Small intestine (tissue), 7 donors: ENCODE data around the gene RBM10. TPM values are rescaled to one million over a fixed set of nuclear protein-coding genes. Genes with fewer than 3 reads are reported as not detected.

Experiments used
- DNase-seq, 2 donors: peaks; one replicate each; pipeline versions ENCODE4 v3.0.0 to v3.0.0-alpha.2; 2013
- FAIRE-seq: peaks from 2 replicates; lab custom pipeline; 2012; peaks lifted over from hg19 to GRCh38; lab: Jason Lieb, UNC
- H3K27ac ChIP-seq, 3 donors: one replicate each; pipeline ENCODE4 v1.5.1; 2013; ENCODE audit warnings: low read length in 2 of 3, mild to moderate bottlenecking in 2 of 3, control low read depth in 1 of 3, inconsistent platforms in 1 of 3, low read depth in 1 of 3, moderate library complexity in 1 of 3
- H3K27me3 ChIP-seq, 3 donors: one replicate each; pipeline ENCODE4 v1.6.1; 2013; ENCODE audit warnings: low read length in 3 of 3, inconsistent platforms in 1 of 3; ENCODE audit not compliant: control insufficient read depth in 3 of 3, insufficient read depth in 3 of 3
- H3K36me3 ChIP-seq, 3 donors: one replicate each; pipeline ENCODE4 v1.6.1; 2013; ENCODE audit warnings: low read length in 3 of 3, inconsistent platforms in 1 of 3, low read depth in 1 of 3, mild to moderate bottlenecking in 1 of 3, moderate library complexity in 1 of 3; ENCODE audit not compliant: control insufficient read depth in 3 of 3, insufficient read depth in 2 of 3
- H3K4me1 ChIP-seq, 3 donors: one replicate each; pipeline ENCODE4 v1.6.1; 2013; ENCODE audit warnings: low read length in 2 of 3, inconsistent platforms in 1 of 3, low read depth in 1 of 3, mild to moderate bottlenecking in 1 of 3, moderate library complexity in 1 of 3; ENCODE audit not compliant: control insufficient read depth in 3 of 3, insufficient read depth in 2 of 3
- H3K4me3 ChIP-seq, 3 donors: one replicate each; pipeline ENCODE4 v1.5.1; 2013; ENCODE audit warnings: low read length in 3 of 3, control low read depth in 1 of 3, inconsistent platforms in 1 of 3, low read depth in 1 of 3, mild to moderate bottlenecking in 1 of 3, moderate library complexity in 1 of 3
- H3K9me3 ChIP-seq, 2 donors: one replicate each; pipeline ENCODE4 v1.6.1; 2013; ENCODE audit warnings: low read depth in 1 of 2, low read length in 1 of 2; ENCODE audit not compliant: control insufficient read depth in 2 of 2, insufficient read depth in 1 of 2
- WGBS, 3 donors: extraction: QIAGEN DNeasy Blood & Tissue Kit; methylation state at CpG; one replicate each; pipeline ENCODE4 v1.1.7; 2013; 5-methylcytosine and 5-hydroxymethylcytosine counted together
- polyA plus RNA-seq, 4 donors: library from polyadenylated mRNA; stranded (reverse) in 3 of 4; unstranded in 1 of 4; fragments of 200-250 nt in 3 of 4; fragments of 120-200 nt in 1 of 4; gene quantifications; one replicate each; pipeline versions ENCODE4 v1.2.1 to v1.2.3, GENCODE V29; 2013
- donor health status: healthy with polysubstance abuse.
- donor health status: control.
- donor health status: control.
- donor health status: Bipolar disorder and iron deficiency.
- donor health status: healthy.

Gene RBM10
- polyA plus RNA-seq, 4 donors: 27.8 to 41.2 (median 35.7) TPM

GRCh38 chrX:47232803-47233332 lies 87.8 kb downstream of the RBM10 start, which contains the start of gene USP11:
USP11 (plus strand) TSS chrX:47233009; CDS start chrX:47233044, 35 bp downstream.
- 1 to 24% (median 5%) methylated on average over 26 to 46 of the region's 46 CpGs for WGBS, 3 donors
- peak; percentile 9 to 64 for DNase-seq
- Histone ChIP-seq H3K36me3 (peaks cover 0 to 16% (median 3%) of the 10 kb centered on the region in 3 donors), H3K4me1 (peaks cover 0 to 5% (median 0%) of the 10 kb centered on the region in 3 donors), H3K9me3 (no peaks in the 10 kb centered on the region), H3K27ac (peak within 1 kb of the TSS; percentile 90 to 100 (median 97)), H3K4me3 (peak within 1 kb of the TSS; percentile 55 to 91 (median 57)), H3K27me3 (no peaks in the 10 kb centered on the region)
- FAIRE-seq: no peak

GRCh38 chrX:47233333-47234113 lies 88.5 kb downstream of the RBM10 start:
- H3K4me3 ChIP-seq: peak overlapping the region; percentile 29 to 91 (median 55)
- no peaks in the 10 kb centered on the region for H3K9me3 ChIP-seq
- peaks cover 0 to 5% (median 0%) of the 10 kb centered on the region in 3 donors for H3K4me1 ChIP-seq
- DNase-seq: peak; percentile 92 to 95
- H3K27ac ChIP-seq: peak overlapping the region; percentile 90 to 100 (median 97)
- FAIRE-seq: no peak
- H3K27me3 ChIP-seq: no peaks in the 10 kb centered on the region
- 0 to 23% (median 3%) methylated on average over 32 to 51 of the region's 51 CpGs for WGBS, 3 donors
- H3K36me3 ChIP-seq: peaks cover 0 to 14% (median 2%) of the 10 kb centered on the region in 3 donors

GRCh38 chrX:47234583-47234982 lies 89.6 kb downstream of the RBM10 start:
- no peaks in the 10 kb centered on the region for H3K27me3 ChIP-seq
- no peaks in the 10 kb centered on the region for H3K9me3 ChIP-seq
- FAIRE-seq (no peak), DNase-seq (no peak)
- peaks cover 0 to 5% (median 0%) of the 10 kb centered on the region in 3 donors for H3K4me1 ChIP-seq
- peaks cover 0 to 8% (median 0%) of the 10 kb centered on the region in 3 donors for H3K36me3 ChIP-seq
- WGBS, 3 donors: 44 to 68% (median 66%) methylated on average over 3 of the region's 3 CpGs
- peak overlapping the region in 1 of 3 donors; percentile 15 for H3K27ac ChIP-seq
- no peak overlapping the region for H3K4me3 ChIP-seq

- Histone ChIP-seq H3K9me3 (no peaks in the 10 kb centered on the region), H3K27ac (peak overlapping the region in 1 of 3 donors; percentile 67), H3K4me3 (no peak overlapping the region), H3K36me3 (peaks cover 0 to 15% (median under 1%) of the 10 kb centered on the region in 3 donors), H3K27me3 (no peaks in the 10 kb centered on the region), H3K4me1 (peaks cover 0 to 5% (median 0%) of the 10 kb centered on the region in 3 donors)
- WGBS, 3 donors: 71 to 89% (median 84%) methylated on average over 4 of the region's 4 CpGs
- FAIRE-seq (no peak), DNase-seq (no peak)
Measured at GRCh38 chrX:47235691-47236103, 90.7 kb downstream of the RBM10 start.

Other genes starting within 250 kb of the RBM10 start
- gene JADE3, start 232.8 kb upstream of the RBM10 start, polyA plus RNA-seq: 10 to 100 TPM in 1 of 4 donors, 1 to 10 TPM in 3; 1.1 to 11.5 (median 2.4) TPM
- 100 to 1,000 TPM in 1 of 4 donors, 10 to 100 TPM in 2, 1 to 10 TPM in 1; 1.8 to 315 (median 33.0) TPM for gene RGN, start 66.8 kb upstream of the RBM10 start, polyA plus RNA-seq
- gene NDUFB11, start 519 bp upstream of the RBM10 start, polyA plus RNA-seq: 100 to 1,000 TPM in 2 of 4 donors, 10 to 100 TPM in 2; 78.1 to 109 (median 98.8) TPM
- gene UBA1, start 48.6 kb downstream of the RBM10 start, polyA plus RNA-seq: 100 to 1,000 TPM in 2 of 4 donors, 10 to 100 TPM in 2; 90.5 to 148 (median 98.3) TPM
- gene CDK16, start 73.5 kb downstream of the RBM10 start, polyA plus RNA-seq: 10 to 100 TPM; 48.9 to 75.8 (median 57.2) TPM
- 10 to 100 TPM in 2 of 4 donors, 1 to 10 TPM in 2; 4.0 to 52.3 (median 11.9) TPM for gene USP11, start 87.8 kb downstream of the RBM10 start, polyA plus RNA-seq
- gene ZNF157, start 225.4 kb downstream of the RBM10 start, polyA plus RNA-seq: under 1 TPM in 2 of 4 donors, not detected in 2; 0.04 to 0.12 TPM